ENCODE data around the gene PTPRT.

DNA sequence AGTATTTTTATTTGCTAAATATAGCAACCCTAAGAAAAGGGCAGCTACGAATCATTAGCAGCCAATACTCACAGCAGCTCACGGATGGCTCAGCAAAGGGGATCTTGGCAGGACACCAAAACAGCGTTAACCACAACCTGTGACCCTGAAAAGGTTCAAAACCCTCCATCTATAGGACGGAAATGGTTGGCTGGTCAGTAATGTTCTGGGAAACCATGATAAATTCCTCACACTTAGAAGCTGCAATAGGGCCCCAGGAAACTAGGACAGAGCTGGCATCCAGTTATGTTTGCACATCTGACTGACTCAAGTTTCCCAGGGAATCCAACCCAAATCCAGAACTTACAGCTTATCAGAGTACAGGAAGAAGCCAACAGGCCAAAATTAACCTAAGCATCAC lies 30.9 kb upstream of the PTPRT start:
- TF ChIP-seq, protein P1, sequence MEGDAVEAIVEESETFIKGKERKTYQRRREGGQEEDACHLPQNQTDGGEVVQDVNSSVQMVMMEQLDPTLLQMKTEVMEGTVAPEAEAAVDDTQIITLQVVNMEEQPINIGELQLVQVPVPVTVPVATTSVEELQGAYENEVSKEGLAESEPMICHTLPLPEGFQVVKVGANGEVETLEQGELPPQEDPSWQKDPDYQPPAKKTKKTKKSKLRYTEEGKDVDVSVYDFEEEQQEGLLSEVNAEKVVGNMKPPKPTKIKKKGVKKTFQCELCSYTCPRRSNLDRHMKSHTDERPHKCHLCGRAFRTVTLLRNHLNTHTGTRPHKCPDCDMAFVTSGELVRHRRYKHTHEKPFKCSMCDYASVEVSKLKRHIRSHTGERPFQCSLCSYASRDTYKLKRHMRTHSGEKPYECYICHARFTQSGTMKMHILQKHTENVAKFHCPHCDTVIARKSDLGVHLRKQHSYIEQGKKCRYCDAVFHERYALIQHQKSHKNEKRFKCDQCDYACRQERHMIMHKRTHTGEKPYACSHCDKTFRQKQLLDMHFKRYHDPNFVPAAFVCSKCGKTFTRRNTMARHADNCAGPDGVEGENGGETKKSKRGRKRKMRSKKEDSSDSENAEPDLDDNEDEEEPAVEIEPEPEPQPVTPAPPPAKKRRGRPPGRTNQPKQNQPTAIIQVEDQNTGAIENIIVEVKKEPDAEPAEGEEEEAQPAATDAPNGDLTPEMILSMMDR (tag by site-specific recombination; IDR thresholded peaks at IDR 0.05) = no peak
- no peak for TF ChIP-seq KLF10 (tag by site-specific recombination; IDR thresholded peaks at IDR 0.05)
- TF ChIP-seq ZNF302 (tag by site-specific recombination; IDR thresholded peaks at IDR 0.05; ENCODE audit: low read depth) = no peak
- no peak for TF ChIP-seq ZNF274 (IDR thresholded peaks at IDR 0.05; ENCODE audit: low read length)
- no peak for TF ChIP-seq ZNF274 (tag by site-specific recombination; IDR thresholded peaks at IDR 0.05; ENCODE audit: borderline replicate concordance)
- no peak for TF ChIP-seq YY1 (tag by site-specific recombination; IDR thresholded peaks at IDR 0.05)
- TF ChIP-seq ZNF416 (tag by site-specific recombination; IDR thresholded peaks at IDR 0.05) = no peak
- TF ChIP-seq ZFP41 (tag by site-specific recombination; IDR thresholded peaks at IDR 0.05; ENCODE audit: borderline replicate concordance) = no peak
- no peak for TF ChIP-seq ZNF121 (tag by site-specific recombination; IDR thresholded peaks at IDR 0.05)
- TF ChIP-seq ZNF23 (tag by site-specific recombination; IDR thresholded peaks at IDR 0.05; ENCODE audit: borderline replicate concordance) = no peak
- no peak for TF ChIP-seq PRDM1 (tag by site-specific recombination; IDR thresholded peaks at IDR 0.05)
